H1 (cell line): ENCODE results near the gene ABCB7. TPM values are rescaled to one million over a fixed set of nuclear protein-coding genes. Genes with fewer than 3 reads are reported as not detected.

Experiments used
- ATF2 ChIP-seq: IDR thresholded peaks from 2 replicates; pipeline ENCODE4 v1.6.1; 2012; ENCODE audit warnings: low read length, inconsistent platforms
- BCL11A ChIP-seq, 2 experiments: IDR thresholded peaks; one replicate each; pipeline ENCODE4 v1.6.1; 2011; ENCODE audit warnings: low read depth in 2 of 2, low read length in 2 of 2, mild to moderate bottlenecking in 2 of 2
- CHD1 ChIP-seq: IDR thresholded peaks from 2 replicates; pipeline ENCODE4 v1.6.1; 2012; ENCODE audit warnings: low read depth, low read length, improper control_type of control experiment
- NRF1 ChIP-seq: IDR thresholded peaks from 2 replicates; pipeline ENCODE4 v1.6.1; 2011; ENCODE audit warnings: mild to moderate bottlenecking, low read depth, low read length, improper control_type of control experiment
- POU5F1 ChIP-seq: IDR thresholded peaks from 2 replicates; pipeline ENCODE4 v1.6.1; 2011; ENCODE audit warnings: low read depth, mild to moderate bottlenecking, low read length, moderate library complexity
- SIRT6 ChIP-seq: IDR thresholded peaks from one replicate; pipeline ENCODE4 v1.7.1; 2012; ENCODE audit warnings: low read length, inconsistent platforms
- SUZ12 ChIP-seq: fragments of 200-600 bp; sonication (generic); IDR thresholded peaks from 2 replicates; pipeline ENCODE4 v1.6.1; 2012; ENCODE audit warnings: mild to moderate bottlenecking, inconsistent platforms, low read length, moderate library complexity, mixed read lengths
- TCF12 ChIP-seq: IDR thresholded peaks from 2 replicates; pipeline ENCODE4 v1.6.1; 2011; ENCODE audit warnings: low read depth, mild to moderate bottlenecking, low read length
- polyA plus RNA-seq, 7 experiments: library from polyadenylated mRNA; depleted of rRNA in 3 of 7; stranded (reverse) in 5 of 7; unstranded in 2 of 7; fragments of >200 nt in 5 of 7; fragments of 200-250 nt in 2 of 7; gene quantifications; 1 replicate in 5 of 7; 2 replicates in 1 of 7; 4 replicates in 1 of 7; pipeline versions ENCODE4 v1.2.1 to v1.2.3, GENCODE V29; 2011 to 2013; ENCODE audit warnings: missing spikeins in 2 of 7, mixed read lengths in 2 of 7
- total RNA-seq: library from RNA; stranded (reverse); fragmentation: NEBNext Ultra II Directional; extraction: Animal tissue kit (Norgen Biotek cat#: 25700); gene quantifications from 2 replicates; pipeline ENCODE4 v1.2.1, GENCODE V29; 2021

ABCB7 gene
- total and polyA plus RNA-seq, 2 of the 8 experiments (the other 6 are each of a cell fraction or from before 2014, with no cell fraction given), result 24.3 to 43.3 TPM

GRCh38 chrX:75132672-75133071 lies 23.4 kb downstream of the ABCB7 start (continued):
- no peak for TF ChIP-seq ATF2
- no peak for TF ChIP-seq BCL11A (IDR thresholded peaks at IDR 0.05; ENCODE audit: low read depth in 2 of 2, low read length in 2 of 2)
- no peak for TF ChIP-seq POU5F1
- TF ChIP-seq SIRT6, result no peak
- TF ChIP-seq SUZ12, result no peak
- TF ChIP-seq TCF12, result no peak
- no peak for TF ChIP-seq CHD1
- no peak for TF ChIP-seq NRF1
